ENCODE results near the gene CLIP3. TPM values are rescaled to one million over a fixed set of nuclear protein-coding genes. Genes with fewer than 3 reads are reported as not detected.

The CLIP3 gene, protein sequence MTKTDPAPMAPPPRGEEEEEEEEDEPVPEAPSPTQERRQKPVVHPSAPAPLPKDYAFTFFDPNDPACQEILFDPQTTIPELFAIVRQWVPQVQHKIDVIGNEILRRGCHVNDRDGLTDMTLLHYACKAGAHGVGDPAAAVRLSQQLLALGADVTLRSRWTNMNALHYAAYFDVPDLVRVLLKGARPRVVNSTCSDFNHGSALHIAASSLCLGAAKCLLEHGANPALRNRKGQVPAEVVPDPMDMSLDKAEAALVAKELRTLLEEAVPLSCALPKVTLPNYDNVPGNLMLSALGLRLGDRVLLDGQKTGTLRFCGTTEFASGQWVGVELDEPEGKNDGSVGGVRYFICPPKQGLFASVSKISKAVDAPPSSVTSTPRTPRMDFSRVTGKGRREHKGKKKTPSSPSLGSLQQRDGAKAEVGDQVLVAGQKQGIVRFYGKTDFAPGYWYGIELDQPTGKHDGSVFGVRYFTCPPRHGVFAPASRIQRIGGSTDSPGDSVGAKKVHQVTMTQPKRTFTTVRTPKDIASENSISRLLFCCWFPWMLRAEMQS
- total RNA-seq: 14.3 and 22.8 TPM in 2 replicates

DNA sequence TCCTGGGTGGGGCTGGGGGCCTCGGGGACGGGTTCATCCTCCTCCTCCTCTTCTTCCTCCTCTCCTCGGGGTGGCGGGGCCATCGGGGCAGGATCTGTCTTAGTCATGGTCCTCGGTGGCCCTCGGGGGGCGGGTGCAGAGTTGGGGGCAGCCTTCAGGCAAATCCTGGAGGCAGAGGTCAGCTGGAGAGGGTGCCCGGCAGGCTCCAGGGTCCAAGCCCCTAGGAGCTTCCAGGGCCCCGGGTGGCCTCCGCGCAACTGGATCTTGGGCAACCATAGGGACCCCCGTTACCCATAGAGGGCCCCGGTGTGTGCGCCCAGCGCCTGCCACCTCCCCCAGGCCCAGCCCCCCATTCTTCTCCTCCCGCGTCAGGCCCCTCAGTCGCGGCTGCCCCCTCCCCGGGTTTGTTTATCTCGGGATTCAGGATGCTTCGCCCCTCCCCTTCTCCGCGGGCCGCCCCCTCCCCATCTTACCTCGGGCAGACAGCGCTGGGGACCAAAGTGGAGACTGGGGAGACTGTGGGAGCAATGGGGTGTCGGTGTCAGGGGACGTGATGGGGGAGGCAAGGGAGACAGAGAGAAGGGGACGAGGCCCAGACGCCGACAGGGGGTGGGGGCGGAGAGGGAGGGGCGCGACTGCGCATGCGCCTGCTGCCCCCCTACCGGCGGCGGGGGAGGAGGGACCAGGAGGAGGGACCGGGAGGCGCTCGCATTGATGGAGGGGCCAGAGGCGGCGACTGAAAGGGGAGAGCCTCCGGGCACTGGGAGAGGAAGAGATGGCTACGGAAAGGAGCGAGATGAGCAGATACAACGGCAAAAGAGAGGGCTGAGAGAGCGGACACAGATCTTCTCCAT lies at the start of gene CLIP3:
TSS of gene CLIP3 (minus strand) at position 623 of the 854 bp plus-strand sequence. CDS start at position 107, 516 bp downstream.

GRCh38 chr19:36054733-36055686 lies 22.3 kb upstream of the CLIP3 start, which contains the start of gene WDR62:
Gene WDR62 (plus strand): TSS chr19:36054897. CDS start chr19:36054972, 75 bp downstream.

DNA sequence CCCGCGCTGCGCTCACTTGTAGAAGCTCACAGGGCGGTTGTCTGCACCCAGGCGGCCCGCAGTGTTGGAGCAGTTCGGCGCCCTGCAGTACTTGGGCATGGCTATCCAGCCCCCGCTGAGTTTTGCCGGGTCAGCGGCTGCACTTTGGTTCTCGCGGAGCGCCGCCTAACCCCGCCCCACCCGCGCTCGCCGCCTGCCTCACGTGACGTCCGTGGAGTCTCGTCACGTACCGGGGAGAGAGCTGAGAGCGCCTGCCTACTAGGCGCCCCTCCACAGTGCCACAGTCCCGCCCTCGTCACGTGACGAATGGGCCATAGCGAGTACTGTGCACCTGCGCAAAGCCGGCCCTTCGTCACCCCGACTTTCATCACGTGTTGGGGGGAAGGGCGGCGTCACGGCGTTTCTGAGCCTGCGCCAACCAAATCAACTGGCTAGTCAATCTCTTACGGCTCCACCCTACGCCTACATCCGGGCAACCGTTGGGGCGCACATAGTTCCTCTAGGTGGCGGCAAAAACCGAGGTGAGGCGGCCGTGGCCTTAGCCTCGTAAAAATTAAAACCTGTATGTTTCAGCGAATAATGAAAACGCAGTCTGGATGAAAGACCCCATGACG lies 21.6 kb upstream of the CLIP3 start, which contains the start of gene THAP8:
TSS of gene THAP8 (minus strand) at position 167 of the 614 bp plus-strand sequence. CDS start at position 99, 68 bp downstream.

GRCh38 chr19:36014012-36014924 lies 18.4 kb downstream of the CLIP3 start, which contains the start of gene ALKBH6:
Gene ALKBH6 (minus strand): TSS chr19:36014213. CDS start chr19:36013397, 816 bp downstream.

DNA sequence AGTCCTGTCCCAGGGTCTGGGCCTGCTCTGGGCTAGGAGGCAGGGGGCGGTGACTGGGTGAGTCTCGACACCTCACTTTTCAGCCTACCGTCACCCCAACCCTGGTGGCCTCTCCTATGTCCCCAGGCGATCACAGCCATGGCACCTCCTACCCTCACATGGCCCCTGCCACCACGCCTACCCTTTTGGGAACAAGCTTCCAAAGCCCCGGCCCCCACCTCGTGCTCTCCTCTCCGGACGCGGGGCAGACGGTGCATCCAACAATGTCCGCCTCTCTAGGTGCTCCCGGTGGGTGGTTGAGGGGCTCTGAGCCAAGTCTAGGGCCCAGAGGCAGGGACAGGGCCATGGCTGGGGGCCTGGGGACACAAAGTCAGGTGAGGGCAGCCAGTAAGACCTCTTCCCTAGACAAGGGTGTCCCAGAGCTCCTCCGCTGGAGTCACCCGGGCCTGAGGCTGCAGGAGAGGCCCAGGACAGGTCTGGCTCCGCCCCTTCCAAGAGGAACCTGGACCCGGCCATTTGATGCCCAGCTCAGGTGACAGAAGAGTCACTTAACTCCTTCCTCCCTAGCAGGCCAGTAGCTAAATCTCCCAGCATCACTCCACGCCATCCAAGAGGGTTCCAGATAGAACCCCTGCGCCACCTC lies 24.2 kb downstream of the CLIP3 start, which contains the start of gene SYNE4:
TSS of gene SYNE4 (minus strand) at position 478 of the 643 bp plus-strand sequence. CDS start at position 346, 132 bp downstream.

GRCh38 chr19:35995048-35995993 lies 37.4 kb downstream of the CLIP3 start, which contains the start of gene SDHAF1:
Gene SDHAF1 (plus strand): TSS chr19:35995188. CDS start chr19:35995275, 87 bp downstream.

Other genes with a start within 250 kb of the CLIP3 start
- not detected in 2 replicates for gene PRODH2, start 220.0 kb downstream of the CLIP3 start, total RNA-seq
- gene NPHS1, start 180.4 kb downstream of the CLIP3 start, total RNA-seq: not detected in 2 replicates
- 0.05 TPM in 1 of 2 replicates, not detected in the other for gene KIRREL2, start 176.0 kb downstream of the CLIP3 start, total RNA-seq
- gene APLP1, start 164.3 kb downstream of the CLIP3 start, total RNA-seq: 15.4 and 15.7 TPM in 2 replicates
- 2.7 and 5.2 TPM in 2 replicates for gene NFKBID, start 132.3 kb downstream of the CLIP3 start, total RNA-seq
- 1.2 TPM in 2 replicates for gene HCST, start 130.3 kb downstream of the CLIP3 start, total RNA-seq
- not detected in 2 replicates for gene TYROBP, start 124.6 kb downstream of the CLIP3 start, total RNA-seq
- 3.6 and 4.2 TPM in 2 replicates for gene LRFN3, start 96.5 kb downstream of the CLIP3 start, total RNA-seq
- 8.1 and 11.9 TPM in 2 replicates for gene SDHAF1, start 37.7 kb downstream of the CLIP3 start, total RNA-seq
- 0.23 TPM in 1 of 2 replicates, not detected in the other for gene SYNE4, start 24.1 kb downstream of the CLIP3 start, total RNA-seq
- 14.6 and 14.7 TPM in 2 replicates for gene ALKBH6, start 18.7 kb downstream of the CLIP3 start, total RNA-seq
- 1.6 and 3.3 TPM in 2 replicates for gene THAP8, start 21.4 kb upstream of the CLIP3 start, total RNA-seq
- 0.59 and 4.6 TPM in 2 replicates for gene WDR62, start 22.0 kb upstream of the CLIP3 start, total RNA-seq
- not detected in 2 replicates for gene OVOL3, start 78.3 kb upstream of the CLIP3 start, total RNA-seq
- gene POLR2I, start 82.0 kb upstream of the CLIP3 start, total RNA-seq: 27.3 and 29.2 TPM in 2 replicates
- 236 and 267 TPM in 2 replicates for gene TBCB, start 82.6 kb upstream of the CLIP3 start, total RNA-seq
- 252 and 437 TPM in 2 replicates for gene CAPNS1, start 107.2 kb upstream of the CLIP3 start, total RNA-seq
- 4.3 and 14.8 TPM in 2 replicates for gene COX7A1, start 119.6 kb upstream of the CLIP3 start, total RNA-seq
- 5.4 and 6.2 TPM in 2 replicates for gene ZNF565, start 181.8 kb upstream of the CLIP3 start, total RNA-seq
- gene ZNF146, start 182.2 kb upstream of the CLIP3 start, total RNA-seq: 101 and 133 TPM in 2 replicates

All from smooth muscle cell of the umbilical artery (primary cell).